Measurements from ENCODE around the gene KDM4B. TPM values are rescaled to one million over a fixed set of nuclear protein-coding genes. Genes with fewer than 3 reads are reported as not detected.

The KDM4B gene
- total and polyA plus RNA-seq, 9 of the 15 experiments (the other 6 are each of a cell fraction or from before 2014, with no cell fraction given): 0.21 to 29.9 (median 7.3) TPM

GRCh38 chr19:4991996-4992698 lies 23.2 kb downstream of the KDM4B start (continued):
- TF ChIP-seq ZNF507 (tag; conservative IDR thresholded peaks at IDR 0.05) (no peak), PKNOX1 (IDR thresholded peaks at IDR 0.05) (peak; percentile 20; the same call in 1 of the 2 replicates), ZNF77 (CRISPR knock-in tag; IDR thresholded peaks at IDR 0.05) (no peak), KDM5B (IDR thresholded peaks at IDR 0.05; ENCODE audit: insufficient replicate concordance, low read depth, low read length) (no peak), GMEB1 (CRISPR knock-in tag; IDR thresholded peaks at IDR 0.05) (no peak), CREB3 (tag; conservative IDR thresholded peaks at IDR 0.05; ENCODE audit: low read depth) (no peak), NR4A1 (CRISPR knock-in tag; IDR thresholded peaks at IDR 0.05) (no peak), NR4A1 (tag; IDR thresholded peaks at IDR 0.05) (no peak), POLR3A (IDR thresholded peaks at IDR 0.05; ENCODE audit: borderline replicate concordance, extremely low read depth, insufficient read depth, insufficient read length) (no peak)
